ENCODE measurements around the gene SLC35D2. TPM values are rescaled to one million over a fixed set of nuclear protein-coding genes. Genes with fewer than 3 reads are reported as not detected.

Gene SLC35D2
- total and polyA plus RNA-seq, 8 donors = 13.9 to 27.5 (median 21.2) TPM

- ATAC-seq (peak; percentile 95 to 99 (median 98)), DNase-seq (peak; percentile 48 to 69 (median 58)), FAIRE-seq (no peak)
- Histone ChIP-seq H3K4me1 (peaks cover 5 to 14% (median 6%) of the 10 kb centered on the region in 3 donors), H3K4me3 (no peak overlapping the region), H3K9me3 (no peaks in the 10 kb centered on the region), H3K27ac (peak overlapping the region; percentile 13 to 79 (median 70)), H3K27me3 (no peaks in the 10 kb centered on the region), H3K36me3 (no peaks in the 10 kb centered on the region)
- intact Hi-C loops (cut with DNase I) = no loop called here
- TF ChIP-seq CTCF (IDR thresholded peaks at IDR 0.05) = no peak
- WGBS, 2 donors = 8 to 20% methylated on average over 5 of the region's 5 CpGs
Measured at GRCh38 chr9:96391021-96391765, 7.7 kb upstream of the SLC35D2 start.

GRCh38 chr9:96388144-96388543, 4.6 kb upstream of the SLC35D2 start:
- H3K27me3 ChIP-seq = no peaks in the 10 kb centered on the region
- H3K9me3 ChIP-seq = no peaks in the 10 kb centered on the region
- no peak for TF ChIP-seq CTCF (IDR thresholded peaks at IDR 0.05)
- intact Hi-C loops (cut with DNase I) = no loop called here
- no peak for ATAC-seq
- H3K27ac ChIP-seq = no peak overlapping the region
- no peak for DNase-seq
- no peaks in the 10 kb centered on the region for H3K36me3 ChIP-seq
- 97% methylated on average over 11 of the region's 11 CpGs for WGBS, 2 donors
- no peak for FAIRE-seq
- H3K4me1 ChIP-seq = peaks cover 5 to 25% (median 19%) of the 10 kb centered on the region in 3 donors
- no peak overlapping the region for H3K4me3 ChIP-seq

DNA sequence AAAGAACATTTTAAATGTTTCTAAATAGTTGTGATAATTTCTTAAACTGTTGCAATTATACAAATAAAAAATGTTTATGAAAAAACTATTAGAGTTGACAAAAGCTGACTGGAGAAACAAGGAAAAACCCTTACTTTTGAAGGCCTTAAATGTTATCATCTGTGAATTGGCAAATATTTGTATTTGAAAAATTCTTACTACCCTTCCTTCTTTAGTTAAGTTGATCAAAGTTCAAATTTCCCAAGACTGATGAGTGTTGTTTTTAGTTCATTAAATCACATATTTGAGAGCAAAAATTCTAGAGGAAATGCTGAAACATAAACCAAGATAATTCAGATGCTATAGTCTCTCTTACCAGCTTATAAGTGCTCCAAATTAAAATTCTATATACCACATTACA, 2.6 kb upstream of the SLC35D2 start:
- Histone ChIP-seq H3K9me3 (no peaks in the 10 kb centered on the region), H3K4me3 (no peak overlapping the region), H3K4me1 (peaks cover 0 to 23% (median 15%) of the 10 kb centered on the region in 3 donors), H3K27ac (peak overlapping the region in 2 of 4 donors; percentile 88 to 93), H3K36me3 (no peaks in the 10 kb centered on the region), H3K27me3 (no peaks in the 10 kb centered on the region)
- intact Hi-C loops (cut with DNase I) = no loop called here
- no peak for TF ChIP-seq CTCF (IDR thresholded peaks at IDR 0.05)
- FAIRE-seq (no peak), ATAC-seq (no peak), DNase-seq (no peak)

DNA sequence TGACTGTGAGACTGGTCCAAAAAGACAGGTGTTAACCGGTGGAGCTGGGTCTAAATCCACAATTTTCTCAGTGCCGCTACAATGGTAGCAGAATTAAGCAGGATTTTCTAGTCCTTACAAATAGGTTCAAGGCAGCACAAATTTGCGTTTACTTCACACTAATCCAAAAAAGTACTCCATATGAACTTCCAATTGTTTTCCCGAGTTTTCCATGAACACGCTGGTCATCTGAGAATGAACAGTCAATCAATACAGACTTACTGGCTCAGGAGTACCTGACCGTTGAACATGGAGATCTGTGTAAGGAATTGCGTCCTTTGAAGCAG, 709 bp downstream of the SLC35D2 start:
- intact Hi-C loops (cut with DNase I) = no loop called here
- ATAC-seq (peak in 1 of 4 donors; percentile 25), DNase-seq (no peak), FAIRE-seq (no peak)
- Histone ChIP-seq H3K4me3 (peak overlapping the region; percentile 35 to 69 (median 60)), H3K27ac (peak overlapping the region; percentile 84 to 93 (median 89)), H3K4me1 (peaks cover 0 to 17% (median 16%) of the 10 kb centered on the region in 3 donors), H3K9me3 (no peaks in the 10 kb centered on the region), H3K36me3 (no peaks in the 10 kb centered on the region), H3K27me3 (no peaks in the 10 kb centered on the region)
- 12 to 15% methylated on average over 7 of the region's 7 CpGs for WGBS, 2 donors
- no peak for TF ChIP-seq CTCF (IDR thresholded peaks at IDR 0.05)

- no peaks in the 10 kb centered on the region for H3K9me3 ChIP-seq
- no peaks in the 10 kb centered on the region for H3K36me3 ChIP-seq
- no peak for FAIRE-seq
- WGBS, 2 donors = 51 to 70% methylated on average over 2 of the region's 2 CpGs
- intact Hi-C loops (cut with DNase I) = no loop called here
- H3K4me1 ChIP-seq = peaks cover 4 to 22% (median 22%) of the 10 kb centered on the region in 3 donors
- no peaks in the 10 kb centered on the region for H3K27me3 ChIP-seq
- peak overlapping the region in 2 of 4 donors; percentile 61 to 69 for H3K4me3 ChIP-seq
- DNase-seq = no peak
- peak in 2 of 4 donors; percentile 10 to 23 for ATAC-seq
- H3K27ac ChIP-seq = peak overlapping the region in 2 of 4 donors; percentile 18 to 84
- TF ChIP-seq CTCF (IDR thresholded peaks at IDR 0.05) = no peak
Measured at GRCh38 chr9:96382175-96382574, 1.3 kb downstream of the SLC35D2 start.

All from pancreas (tissue), 10 donors.